GM23338 (cell line): ENCODE results near the gene MAD1L1. TPM values are rescaled to one million over a fixed set of nuclear protein-coding genes. Genes with fewer than 3 reads are reported as not detected.

Source experiments
- ATAC-seq: fragments of 200-7000 bp; cut with Tn5 transposase; 3 replicates; pipeline ENCODE4 v1.9.1; 2020
- DNase-seq: peaks from one replicate; pipeline ENCODE4 v3.0.0-alpha.2; 2015; ENCODE audit warnings: low spot score
- H2AFZ ChIP-seq: fragments of 200-600 bp; sonication (generic); 2 replicates; pipeline ENCODE4 v1.8.0; 2016; ENCODE audit warnings: antibody characterized with exemption, mild to moderate bottlenecking, moderate library complexity
- H3F3A ChIP-seq: fragments of 200-600 bp; sonication (generic); replicated peaks from 2 replicates; pipeline ENCODE4 v1.8.0; 2017; ENCODE audit warnings: antibody characterized with exemption, mixed run types, low read depth
- H3K27ac ChIP-seq: fragments of 200-600 bp; sonication (generic); 2 replicates; pipeline ENCODE4 v1.6.1; 2016; ENCODE audit warnings: low read depth
- H3K27me3 ChIP-seq: fragments of 200-600 bp; sonication (generic); 2 replicates; pipeline ENCODE4 v1.8.0; 2016; ENCODE audit warnings: mild to moderate bottlenecking, mixed run types, moderate library complexity; ENCODE audit not compliant: insufficient read depth
- H3K36me3 ChIP-seq: fragments of 200-600 bp; sonication (generic); 2 replicates; pipeline ENCODE4 v1.8.0; 2016; ENCODE audit warnings: mild to moderate bottlenecking; ENCODE audit not compliant: insufficient read depth
- H3K4me1 ChIP-seq: fragments of 200-600 bp; sonication (generic); 2 replicates; pipeline ENCODE4 v1.8.0; 2016; ENCODE audit warnings: mild to moderate bottlenecking, moderate library complexity; ENCODE audit not compliant: insufficient read depth
- H3K4me2 ChIP-seq: fragments of 200-600 bp; sonication (generic); 2 replicates; pipeline ENCODE4 v1.7.1; 2017; ENCODE audit warnings: mixed run types
- H3K4me3 ChIP-seq: fragments of 200-600 bp; sonication (generic); 2 replicates; pipeline ENCODE4 v1.6.1; 2016; ENCODE audit warnings: mixed run types
- H3K79me2 ChIP-seq: fragments of 200-600 bp; sonication (generic); replicated peaks from 2 replicates; pipeline ENCODE4 v1.8.0; 2017; ENCODE audit warnings: mild to moderate bottlenecking; ENCODE audit not compliant: insufficient read depth
- H3K9me2 ChIP-seq: fragments of 200-600 bp; sonication (generic); 2 replicates; pipeline ENCODE4 v1.8.0; 2017; ENCODE audit not compliant: insufficient read depth
- H4K20me1 ChIP-seq: fragments of 200-600 bp; sonication (generic); replicated peaks from 2 replicates; pipeline ENCODE4 v1.8.0; 2017; ENCODE audit warnings: mild to moderate bottlenecking; ENCODE audit not compliant: insufficient read depth
- H3K27ac Mint-ChIP-seq: 2 replicates; pipeline ENCODE4 v1.8.0; 2020; ENCODE audit warnings: inconsistent platforms, mild to moderate bottlenecking, moderate library complexity, mixed read lengths
- H3K27me3 Mint-ChIP-seq: 3 replicates; pipeline ENCODE4 v1.8.0; 2022; ENCODE audit warnings: low read depth, mild to moderate bottlenecking, moderate library complexity, mixed read lengths, inconsistent platforms; ENCODE audit not compliant: insufficient read depth, poor library complexity
- H3K36me3 Mint-ChIP-seq: 3 replicates; pipeline ENCODE4 v1.8.0; 2021; ENCODE audit warnings: low read depth, mild to moderate bottlenecking, inconsistent platforms, moderate library complexity, mixed read lengths
- H3K4me1 Mint-ChIP-seq: 3 replicates; pipeline ENCODE4 v1.8.0; 2020; ENCODE audit warnings: mild to moderate bottlenecking, inconsistent platforms, mixed read lengths
- H3K4me3 Mint-ChIP-seq: 3 replicates; pipeline ENCODE4 v1.8.0; 2021; ENCODE audit warnings: moderate library complexity, mild to moderate bottlenecking, inconsistent platforms, mixed read lengths
- H3K9me3 Mint-ChIP-seq: 3 replicates; pipeline ENCODE4 v1.8.0; 2020; ENCODE audit warnings: moderate library complexity, mild to moderate bottlenecking, inconsistent platforms, mixed read lengths
- CREB1 ChIP-seq: fragments of 250-450 bp; sonication (Bioruptor Pico); IDR thresholded peaks from 2 replicates; pipeline ENCODE4 v1.5.0; 2020; ENCODE audit warnings: low read depth, mild to moderate bottlenecking, moderate library complexity
- CTCF ChIP-seq, 2 experiments: fragments of 200-600 bp in 1 of 2; sonication (generic) in 1 of 2; conservative IDR thresholded peaks; 2 replicates each; pipeline versions ENCODE4 v1.5.1 to v1.6.1; 2016 to 2017; ENCODE audit warnings: antibody characterized with exemption in 2 of 2, low read depth in 2 of 2, mild to moderate bottlenecking in 2 of 2, moderate library complexity in 1 of 2
- ETS1 ChIP-seq: IDR thresholded peaks from 2 replicates; pipeline ENCODE4 v1.6.1; 2016; ENCODE audit warnings: antibody characterized with exemption
- EZH2 ChIP-seq: fragments of 200-600 bp; sonication (generic); IDR thresholded peaks from one replicate; pipeline ENCODE4 v1.8.0; 2017; ENCODE audit warnings: antibody characterized with exemption, mild to moderate bottlenecking, low read depth; ENCODE audit not compliant: unreplicated experiment
- EZH2phosphoT487 ChIP-seq: fragments of 200-600 bp; sonication (generic); IDR thresholded peaks from one replicate; pipeline ENCODE4 v1.8.1; 2018; ENCODE audit warnings: antibody characterized with exemption; ENCODE audit not compliant: unreplicated experiment
- JUNB ChIP-seq: IDR thresholded peaks from one replicate; pipeline ENCODE4 v1.6.1; 2016; ENCODE audit warnings: antibody characterized with exemption; ENCODE audit not compliant: unreplicated experiment
- NANOG ChIP-seq: IDR thresholded peaks from 2 replicates; pipeline ENCODE4 v1.6.1; 2016; ENCODE audit warnings: antibody characterized with exemption, borderline replicate concordance
- POLR2AphosphoS5 ChIP-seq: IDR thresholded peaks from 2 replicates; pipeline ENCODE4 v1.6.1; 2016; ENCODE audit warnings: antibody characterized with exemption, low read depth
- REST ChIP-seq: IDR thresholded peaks from one replicate; pipeline ENCODE4 v1.6.1; 2018; ENCODE audit warnings: antibody characterized with exemption; ENCODE audit not compliant: unreplicated experiment
- STAT1 ChIP-seq: IDR thresholded peaks from one replicate; pipeline ENCODE4 v1.6.1; 2016; ENCODE audit warnings: antibody characterized with exemption; ENCODE audit not compliant: unreplicated experiment
- ZNF114 ChIP-seq: fragments of 250-450 bp; sonication (Bioruptor Pico); IDR thresholded peaks from 2 replicates; pipeline ENCODE4 v1.5.0; 2020; ENCODE audit warnings: mild to moderate bottlenecking, moderate library complexity
- ZNF331 ChIP-seq: fragments of 250-450 bp; sonication (Bioruptor Pico); IDR thresholded peaks from 2 replicates; pipeline ENCODE4 v1.5.0; 2020; ENCODE audit warnings: low read depth, mild to moderate bottlenecking, moderate library complexity
- ZNF462 ChIP-seq: fragments of 250-450 bp; sonication (Bioruptor Pico); IDR thresholded peaks from 2 replicates; pipeline ENCODE4 v1.5.0; 2020; ENCODE audit warnings: mild to moderate bottlenecking, moderate library complexity
- polyA plus RNA-seq: library from polyadenylated mRNA; unstranded; fragments of >200 nt; fragmentation: Nextera tagmentation; extraction: Ambion mirVana; gene quantifications from 2 replicates; pipeline ENCODE4 v1.2.1, GENCODE V29; 2016
- total RNA-seq: library from RNA; depleted of rRNA; stranded (reverse); fragments of >200 nt; shearing (Covaris generic); gene quantifications from 2 replicates; pipeline ENCODE4 v1.2.3, GENCODE V29; 2014

MAD1L1 gene
- total and polyA plus RNA-seq, 2 experiments from 2014 or later: 40.3 to 59.3 TPM

- TF ChIP-seq REST (no peak), CREB1 (CRISPR knock-in tag) (no peak), NANOG (no peak), EZH2phosphoT487 (no peak), ZNF462 (CRISPR knock-in tag) (no peak), JUNB (no peak), ZNF331 (no peak), ETS1 (no peak), CTCF (conservative IDR thresholded peaks at IDR 0.05; ENCODE audit: low read depth in 2 of 2) (no peak), EZH2 (no peak), ZNF114 (CRISPR knock-in tag) (no peak), STAT1 (no peak), POLR2AphosphoS5 (no peak)
- Histone ChIP-seq H3K9me2 (no peaks in the 10 kb centered on the region), H3K4me3 (no peak overlapping the region), H2AFZ (no peak overlapping the region), H3K36me3 (no peaks in the 10 kb centered on the region), H3K79me2 (no peaks in the 10 kb centered on the region), H3K4me1 (no peaks in the 10 kb centered on the region), H3K4me2 (no peak overlapping the region), H3K27me3 (no peaks in the 10 kb centered on the region), H3K27ac (no peak overlapping the region), H3F3A (no peaks in the 10 kb centered on the region), H4K20me1 (no peaks in the 10 kb centered on the region)
- Mint-ChIP-seq H3K27me3 (peaks cover 7% of the 10 kb centered on the region), H3K36me3 (peaks cover 21% of the 10 kb centered on the region), H3K4me1 (peaks cover 8% of the 10 kb centered on the region; the same call in 1 of the 3 replicates), H3K27ac (peak overlapping the region; percentile 70; the same call in 1 of the 2 replicates), H3K4me3 (no peak overlapping the region), H3K9me3 (peaks cover 4% of the 10 kb centered on the region; the same call in 2 of the 3 replicates)
- no peak for DNase-seq
- ATAC-seq: no peak
These were observed 135.9 kb downstream of the MAD1L1 start for GRCh38 chr7:2096692-2097387.
